ENCODE data around the gene MCC. TPM values are rescaled to one million over a fixed set of nuclear protein-coding genes. Genes with fewer than 3 reads are reported as not detected.

Gene MCC
- total and polyA plus RNA-seq, 4 donors, result 9.0 to 47.3 (median 14.7) TPM

- H3K9ac ChIP-seq (ENCODE audit: low read depth in 1 of 2, low read length in 2 of 2), result no peak overlapping the region
Measured at GRCh38 chr5:113311301-113311700, 177.0 kb downstream of the MCC start.

GRCh38 chr5:113302120-113302519 is 186.1 kb downstream of the MCC start:
- no peak overlapping the region for H3K27ac ChIP-seq (ENCODE audit: low read depth in 1 of 2, low read length in 2 of 2)
- no peak for DNase-seq (ENCODE audit: low spot score)
- H3K9ac ChIP-seq (ENCODE audit: low read depth in 1 of 2, low read length in 2 of 2), result no peak overlapping the region
- H3K4me1 ChIP-seq (ENCODE audit: control insufficient read depth in 4 of 4, insufficient read depth in 4 of 4, low read length in 3 of 4), result no peaks in the 10 kb centered on the region
- H3K36me3 ChIP-seq (ENCODE audit: control insufficient read depth in 4 of 4, insufficient read depth in 3 of 4, low read depth in 1 of 4, low read length in 3 of 4), result no peaks in the 10 kb centered on the region
- H3K4me3 ChIP-seq (ENCODE audit: low read depth in 1 of 3, low read length in 3 of 3), result no peak overlapping the region
- H3K9me3 ChIP-seq (ENCODE audit: control insufficient read depth in 4 of 4, low read length in 3 of 4), result no peaks in the 10 kb centered on the region
- 87% methylated on average over 2 of the region's 2 CpGs for whole genome bisulfite sequencing
- TF ChIP-seq REST (IDR thresholded peaks at IDR 0.05) (no peak), NR2F2 (IDR thresholded peaks at IDR 0.05) (no peak), TAF1 (conservative IDR thresholded peaks at IDR 0.05) (no peak), CTCF (IDR thresholded peaks at IDR 0.05; ENCODE audit: low read depth, low read length, missing input control) (no peak), FOXA1 (IDR thresholded peaks at IDR 0.05) (no peak), FOXA2 (IDR thresholded peaks at IDR 0.05) (no peak), HNF4A (conservative IDR thresholded peaks at IDR 0.05) (no peak), JUND (IDR thresholded peaks at IDR 0.05) (no peak), MAX (IDR thresholded peaks at IDR 0.05) (no peak), YY1 (IDR thresholded peaks at IDR 0.05) (no peak), ZBTB33 (IDR thresholded peaks at IDR 0.05) (no peak), SP1 (IDR thresholded peaks at IDR 0.05) (no peak), GABPA (IDR thresholded peaks at IDR 0.05 in 1 of 2, conservative IDR thresholded peaks at IDR 0.05 in 1 of 2) (no peak), RXRA (IDR thresholded peaks at IDR 0.05) (no peak), ATF3 (IDR thresholded peaks at IDR 0.05) (no peak), HNF4G (IDR thresholded peaks at IDR 0.05) (no peak), EGR1 (IDR thresholded peaks at IDR 0.05; ENCODE audit: low read depth in 2 of 2) (no peak), RAD21 (IDR thresholded peaks at IDR 0.05) (no peak)
- no peaks in the 10 kb centered on the region for H3K27me3 ChIP-seq (ENCODE audit: control insufficient read depth in 4 of 4, insufficient read depth in 4 of 4, low read length in 3 of 4)

More at GRCh38 chr5:113311301-113311700, 177.0 kb downstream of the MCC start:
- Histone ChIP-seq H3K4me3 (ENCODE audit: low read depth in 1 of 3, low read length in 3 of 3) (no peak overlapping the region), H3K4me1 (ENCODE audit: control insufficient read depth in 4 of 4, insufficient read depth in 4 of 4, low read length in 3 of 4) (no peaks in the 10 kb centered on the region), H3K27me3 (ENCODE audit: control insufficient read depth in 4 of 4, insufficient read depth in 4 of 4, low read length in 3 of 4) (no peaks in the 10 kb centered on the region), H3K27ac (ENCODE audit: low read depth in 1 of 2, low read length in 2 of 2) (no peak overlapping the region), H3K36me3 (ENCODE audit: control insufficient read depth in 4 of 4, insufficient read depth in 3 of 4, low read depth in 1 of 4, low read length in 3 of 4) (no peaks in the 10 kb centered on the region), H3K9me3 (ENCODE audit: control insufficient read depth in 4 of 4, low read length in 3 of 4) (peaks cover 0 to 2% (median 0%) of the 10 kb centered on the region in 4 donors)
- 70% methylated on average over 5 of the region's 5 CpGs for WGBS
- no peak for TF ChIP-seq GABPA (IDR thresholded peaks at IDR 0.05 in 1 of 2, conservative IDR thresholded peaks at IDR 0.05 in 1 of 2)
- TF ChIP-seq RAD21 (IDR thresholded peaks at IDR 0.05), result no peak
- TF ChIP-seq MAX (IDR thresholded peaks at IDR 0.05), result no peak
- peak in 1 of 2 donors; percentile 16 for TF ChIP-seq RXRA (IDR thresholded peaks at IDR 0.05)
- no peak for DNase-seq (ENCODE audit: low spot score)

Data from liver (tissue), 9 donors.